ENCODE results near the gene NBPF4.
A peak's percentile ranks its signal among the peaks of the same experiment; 100 is the strongest.

NBPF4 gene

DNA sequence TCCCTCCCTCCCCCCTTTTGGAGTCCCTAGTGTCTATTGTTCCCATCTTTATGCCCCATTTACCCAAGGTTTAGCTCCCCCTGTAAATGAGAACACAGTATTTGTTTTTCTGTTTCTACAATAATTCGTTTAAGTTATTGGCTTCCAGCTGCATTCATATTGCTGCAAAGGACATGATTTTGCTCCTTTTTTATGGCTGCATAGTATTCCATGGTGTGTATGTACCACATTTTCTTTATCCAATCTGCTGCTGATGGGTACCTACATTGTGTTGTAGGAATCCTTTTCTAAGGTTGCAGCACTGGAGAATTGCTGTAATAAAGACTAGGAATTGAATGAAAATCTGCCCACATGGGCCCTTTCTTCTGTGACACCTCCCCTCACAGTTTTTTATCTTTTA lies 50.5 kb downstream of the NBPF4 start:
- no peak for DNase-seq
- no peak overlapping the region for H3K4me3 Mint-ChIP-seq
- H3K27ac Mint-ChIP-seq, result no peak overlapping the region
- H3K9me3 Mint-ChIP-seq, result peaks cover 4% of the 10 kb centered on the region
- peaks cover 56% of the 10 kb centered on the region for H3K36me3 Mint-ChIP-seq (ENCODE audit: low read depth)
- peaks cover 26% of the 10 kb centered on the region for H3K4me1 Mint-ChIP-seq (ENCODE audit: low read depth)
- no peaks in the 10 kb centered on the region for H3K27me3 Mint-ChIP-seq

DNA sequence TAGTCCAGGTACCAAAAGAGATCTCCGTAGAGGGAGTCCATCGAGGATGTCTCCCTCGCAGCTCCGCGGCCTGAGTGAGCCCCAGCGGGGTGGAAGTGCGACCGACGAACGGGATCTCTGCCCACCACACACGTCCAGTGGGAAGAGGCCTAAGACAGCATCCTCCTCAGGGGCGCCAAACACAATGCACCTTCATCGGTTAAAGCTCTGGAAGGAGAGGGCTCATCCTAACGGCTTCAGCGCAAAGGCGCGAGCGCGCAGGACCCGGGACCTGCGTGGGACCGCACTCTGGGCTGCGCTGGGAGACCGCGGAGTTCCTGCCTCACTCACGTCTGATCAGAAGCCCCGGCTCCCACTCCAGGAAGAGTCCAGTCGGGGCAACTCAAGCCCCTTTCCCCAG lies 51.3 kb downstream of the NBPF4 start:
- H3K36me3 Mint-ChIP-seq (ENCODE audit: low read depth), result peaks cover 61% of the 10 kb centered on the region
- no peak overlapping the region for H3K4me3 Mint-ChIP-seq
- H3K27me3 Mint-ChIP-seq, result no peaks in the 10 kb centered on the region
- DNase-seq, result no peak
- peaks cover 6% of the 10 kb centered on the region for H3K9me3 Mint-ChIP-seq
- H3K27ac Mint-ChIP-seq, result no peak overlapping the region
- peaks cover 19% of the 10 kb centered on the region for H3K4me1 Mint-ChIP-seq (ENCODE audit: low read depth)

DNA sequence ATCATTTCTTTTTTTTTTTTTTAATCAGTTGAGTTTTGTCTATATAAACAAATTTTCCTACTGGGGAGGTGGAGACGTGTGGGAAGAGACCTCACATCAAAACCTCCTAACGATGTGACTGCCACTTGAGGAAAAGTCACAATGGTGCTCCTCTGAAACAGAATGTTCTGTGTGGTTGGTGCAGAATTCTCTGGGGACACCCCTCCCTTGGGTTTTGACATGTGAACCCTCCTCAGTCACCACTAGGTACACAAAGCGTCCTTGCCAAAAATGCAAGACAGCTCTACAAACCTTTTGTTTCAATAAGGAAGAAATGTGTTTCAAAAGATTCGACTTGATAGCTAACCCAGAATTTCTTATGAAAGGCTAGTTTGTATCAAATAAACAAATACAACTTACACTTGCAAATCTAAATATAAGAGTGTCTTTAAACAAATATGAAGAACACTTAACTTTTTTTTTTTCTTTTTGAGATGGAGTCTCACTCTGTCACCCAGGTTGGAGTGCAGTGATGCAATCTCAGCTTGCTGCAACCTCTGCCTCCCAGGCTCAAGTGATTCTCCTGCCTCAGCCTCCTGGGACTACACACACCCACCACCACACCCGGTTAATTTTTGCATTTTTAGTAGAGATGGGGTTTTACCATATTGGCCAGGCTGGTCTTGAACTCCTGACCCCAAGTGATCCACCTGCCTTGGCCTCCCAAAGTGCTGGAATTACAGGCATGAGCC lies 53.0 kb downstream of the NBPF4 start:
- H3K9me3 Mint-ChIP-seq, result peaks cover 6% of the 10 kb centered on the region
- H3K27me3 Mint-ChIP-seq, result no peaks in the 10 kb centered on the region
- DNase-seq, result no peak
- H3K36me3 Mint-ChIP-seq (ENCODE audit: low read depth), result peaks cover 63% of the 10 kb centered on the region
- H3K4me3 Mint-ChIP-seq, result no peak overlapping the region
- H3K27ac Mint-ChIP-seq, result no peak overlapping the region
- H3K4me1 Mint-ChIP-seq (ENCODE audit: low read depth), result peaks cover 15% of the 10 kb centered on the region

DNA sequence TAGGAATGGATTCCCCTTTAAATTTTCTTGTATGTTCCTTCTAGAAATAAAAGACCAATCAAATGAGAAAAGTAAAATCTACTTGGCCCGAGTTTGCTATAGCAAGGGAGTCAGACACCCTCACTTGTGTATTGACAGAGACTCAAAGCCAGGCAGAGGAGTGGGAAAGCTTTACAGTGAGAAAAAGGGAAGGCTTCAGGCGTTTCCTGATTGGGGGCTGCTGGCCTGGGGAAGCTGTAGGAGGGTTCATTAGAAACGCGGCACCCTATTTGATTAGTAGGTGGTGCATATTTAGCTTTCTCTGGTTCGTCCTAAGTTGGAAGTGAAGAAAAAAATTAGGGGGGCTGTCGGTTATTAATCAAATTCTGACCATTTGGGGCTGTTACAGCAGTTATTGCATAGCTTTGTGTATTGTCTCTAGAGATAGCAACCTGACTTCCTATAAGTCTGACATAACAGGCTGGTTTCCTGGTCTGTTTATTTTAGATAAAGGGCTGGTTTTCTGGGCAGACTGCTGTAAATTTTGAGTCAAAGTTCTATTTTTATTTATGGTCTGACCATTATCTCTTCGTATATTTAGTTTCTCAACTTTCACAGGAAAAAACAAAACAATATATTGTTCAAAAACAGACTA lies 53.8 kb downstream of the NBPF4 start:
- Mint-ChIP-seq H3K27me3 (no peaks in the 10 kb centered on the region), H3K36me3 (ENCODE audit: low read depth) (peaks cover 61% of the 10 kb centered on the region), H3K9me3 (peaks cover 6% of the 10 kb centered on the region)

DNA sequence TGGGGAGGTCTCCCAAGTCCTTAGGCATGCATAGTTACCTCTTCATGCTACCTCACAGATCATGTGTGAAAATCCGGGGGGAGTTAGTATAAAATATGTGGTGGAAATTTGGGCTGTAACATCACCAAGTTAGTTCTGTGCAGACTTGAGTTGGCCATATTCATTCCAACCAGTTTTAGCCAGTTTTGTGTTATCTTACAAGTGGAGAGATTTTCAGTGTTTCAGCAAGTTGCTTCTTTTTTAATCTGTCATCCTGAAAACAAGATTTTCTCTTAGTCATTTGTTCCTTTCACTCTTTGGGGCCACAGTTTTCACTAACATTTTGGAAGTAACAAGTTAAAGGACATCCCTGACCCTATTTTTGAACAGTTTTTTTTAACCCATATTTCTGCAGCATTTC lies 55.1 kb downstream of the NBPF4 start:
- no peak overlapping the region for H3K4me3 Mint-ChIP-seq
- peak overlapping the region; percentile 35 for H3K27ac Mint-ChIP-seq
- peaks cover 8% of the 10 kb centered on the region for H3K9me3 Mint-ChIP-seq
- H3K27me3 Mint-ChIP-seq, result no peaks in the 10 kb centered on the region
- peaks cover 15% of the 10 kb centered on the region for H3K4me1 Mint-ChIP-seq (ENCODE audit: low read depth)
- peaks cover 63% of the 10 kb centered on the region for H3K36me3 Mint-ChIP-seq (ENCODE audit: low read depth)
- no peak for DNase-seq

More for the DNA sequence above, 53.8 kb downstream of the NBPF4 start:
- no peak overlapping the region for H3K4me3 Mint-ChIP-seq
- H3K4me1 Mint-ChIP-seq (ENCODE audit: low read depth), result peaks cover 15% of the 10 kb centered on the region
- no peak for DNase-seq
- no peak overlapping the region for H3K27ac Mint-ChIP-seq

DNA sequence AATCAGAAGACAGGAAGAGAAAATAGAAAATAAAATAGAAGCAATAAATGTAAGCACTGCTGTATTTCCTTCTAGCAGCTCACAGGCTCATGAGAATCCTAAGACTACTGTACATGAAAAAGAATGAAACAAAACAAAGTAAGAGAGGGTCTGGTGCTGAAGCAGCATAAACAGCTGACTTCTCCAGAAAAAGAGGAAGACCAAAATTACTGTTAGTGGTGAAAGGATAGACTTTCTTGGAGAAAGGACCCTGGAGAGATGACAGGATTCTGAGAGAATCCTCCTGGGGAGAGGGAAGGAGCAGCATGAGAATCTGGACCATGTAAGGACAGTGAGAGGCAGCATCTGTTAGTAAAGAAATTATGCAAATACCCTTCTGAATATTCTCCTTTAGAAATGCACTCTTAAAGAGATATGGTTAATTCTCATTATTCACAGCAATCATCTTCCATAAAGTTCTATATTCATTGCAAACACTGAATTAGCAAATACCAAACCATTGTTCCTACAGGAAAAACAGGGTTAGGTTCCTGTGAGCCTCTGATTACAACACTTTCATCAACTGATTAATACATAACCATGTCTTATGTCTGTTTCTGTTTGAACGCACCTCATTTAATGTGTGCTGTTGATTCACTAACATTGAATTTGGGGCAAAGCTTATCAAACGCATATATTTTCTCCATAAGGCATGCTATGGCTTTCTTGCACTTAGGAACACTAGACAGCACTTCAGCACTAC lies 60.7 kb downstream of the NBPF4 start:
- no peak overlapping the region for H3K4me3 Mint-ChIP-seq
- H3K36me3 Mint-ChIP-seq (ENCODE audit: low read depth), result peaks cover 62% of the 10 kb centered on the region
- no peak overlapping the region for H3K27ac Mint-ChIP-seq

DNA sequence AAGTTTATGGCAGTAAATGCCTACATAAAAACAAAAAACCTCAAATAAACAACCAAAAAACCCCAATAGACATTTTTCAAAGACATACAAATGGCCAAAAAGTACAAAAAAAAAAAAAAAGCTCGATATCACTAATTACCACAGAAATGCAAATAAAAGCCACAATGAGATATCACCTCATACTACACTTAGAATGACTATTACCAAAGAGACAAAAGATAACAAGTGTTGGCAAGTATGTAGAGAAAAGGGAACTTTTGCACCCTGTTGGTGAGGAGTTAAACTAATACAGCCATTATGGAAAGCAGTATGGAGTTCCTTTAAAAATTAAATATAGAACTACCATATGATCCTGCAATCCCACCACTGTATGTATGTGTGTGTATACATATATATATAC lies 64.9 kb downstream of the NBPF4 start:
- peaks cover 9% of the 10 kb centered on the region for H3K9me3 Mint-ChIP-seq
- H3K36me3 Mint-ChIP-seq (ENCODE audit: low read depth), result peaks cover 74% of the 10 kb centered on the region
- H3K27me3 Mint-ChIP-seq, result no peaks in the 10 kb centered on the region
- no peak for DNase-seq
- no peak overlapping the region for H3K4me3 Mint-ChIP-seq
- H3K27ac Mint-ChIP-seq, result no peak overlapping the region
- peaks cover 17% of the 10 kb centered on the region for H3K4me1 Mint-ChIP-seq (ENCODE audit: low read depth)

More for the DNA sequence above, 60.7 kb downstream of the NBPF4 start:
- Mint-ChIP-seq H3K4me1 (ENCODE audit: low read depth) (peaks cover 10% of the 10 kb centered on the region), H3K27me3 (no peaks in the 10 kb centered on the region), H3K9me3 (peaks cover 8% of the 10 kb centered on the region)
- no peak for DNase-seq

Measured in activated T-cell treated with anti-CD3 and anti-CD28 coated beads, Interleukin-2, amount 50 U/mL, for 24 hours (primary cell).